Lung (tissue), 13 donors: Measurements from ENCODE around the gene CBX7. TPM values are rescaled to one million over a fixed set of nuclear protein-coding genes. Genes with fewer than 3 reads are reported as not detected.

Experiments
- ATAC-seq: fragments of 200-7000 bp; cut with Tn5 transposase; one replicate; pipeline ENCODE4 v1.9.1; 2020; ENCODE audit warnings: moderate number of reproducible peaks; ENCODE audit not compliant: insufficient read depth, low FRiP score
- DNase-seq, 3 donors: peaks; one replicate each; pipeline ENCODE4 v3.0.0-alpha.2; 2013 to 2017
- H3K27ac ChIP-seq, 2 donors: one replicate each; pipeline ENCODE4 v1.5.1; 2013; ENCODE audit warnings: mild to moderate bottlenecking in 2 of 2, moderate library complexity in 2 of 2, control low read depth in 1 of 2, inconsistent platforms in 1 of 2, low read depth in 1 of 2, low read length in 1 of 2
- H3K27me3 ChIP-seq, 3 donors: one replicate each; pipeline ENCODE4 v1.5.1; 2013; ENCODE audit warnings: low read length in 2 of 3; ENCODE audit not compliant: control insufficient read depth in 3 of 3, insufficient read depth in 3 of 3
- H3K36me3 ChIP-seq, 4 donors: one replicate each; pipeline ENCODE4 v1.5.1; 2013; ENCODE audit warnings: low read length in 4 of 4, mild to moderate bottlenecking in 1 of 4, moderate library complexity in 1 of 4; ENCODE audit not compliant: control insufficient read depth in 4 of 4, insufficient read depth in 4 of 4
- H3K4me1 ChIP-seq, 5 donors: one replicate each; pipeline ENCODE4 v1.5.1; 2013; ENCODE audit warnings: low read length in 5 of 5, mild to moderate bottlenecking in 2 of 5, moderate library complexity in 1 of 5; ENCODE audit not compliant: control insufficient read depth in 5 of 5, insufficient read depth in 5 of 5
- H3K4me3 ChIP-seq: one replicate; pipeline ENCODE4 v1.5.1; 2013; ENCODE audit warnings: mild to moderate bottlenecking, control low read depth, moderate library complexity
- H3K9ac ChIP-seq, 2 donors: one replicate each; pipeline ENCODE4 v1.5.1; 2013; ENCODE audit warnings: low read length in 2 of 2, control low read depth in 1 of 2; ENCODE audit not compliant: insufficient read depth in 1 of 2
- H3K9me3 ChIP-seq, 4 donors: one replicate each; pipeline ENCODE4 v1.5.1; 2013; ENCODE audit warnings: low read length in 3 of 4, mild to moderate bottlenecking in 1 of 4, moderate library complexity in 1 of 4; ENCODE audit not compliant: control insufficient read depth in 4 of 4, insufficient read depth in 3 of 4
- WGBS, 2 donors: extraction: QIAGEN DNeasy Blood & Tissue Kit; methylation state at CpG; one replicate each; pipeline ENCODE4 v1.1.7; 2013; 5-methylcytosine and 5-hydroxymethylcytosine counted together
- polyA plus RNA-seq, 2 donors: library from polyadenylated mRNA; stranded (reverse); fragments of 200-250 nt; gene quantifications; one replicate each; pipeline ENCODE4 v1.2.1, GENCODE V29; 2013
- small RNA-seq: library from RNA; depleted of rRNA; stranded (forward); fragments of <200 nt; gene quantifications from one replicate; pipeline ENCODE3, GENCODE V24; 2014; ENCODE audit warnings: low replicate concordance
- total RNA-seq, 2 donors: library from RNA; depleted of rRNA in 1 of 2; stranded (reverse); fragments of >200 nt in 1 of 2; gene quantifications; one replicate each; pipeline ENCODE4 v1.2.1, GENCODE V29; 2014 to 2021
- TF ChIP-seq, protein P1 (sequence below): IDR thresholded peaks from 2 replicates; pipeline ENCODE4 v1.5.1; 2012; ENCODE audit warnings: mild to moderate bottlenecking; ENCODE audit errors: control extremely low read depth, extremely low read depth
- donor health status: control.
- donor health status: control.
- donor health status: Bipolar disorder and iron deficiency.
- donor health status: healthy.
- donor health status: DM: yes; HTN: yes; CAD: no.

The CBX7 gene
- total and polyA plus RNA-seq, 4 donors: 18.1 to 27.8 (median 20.9) TPM

DNA sequence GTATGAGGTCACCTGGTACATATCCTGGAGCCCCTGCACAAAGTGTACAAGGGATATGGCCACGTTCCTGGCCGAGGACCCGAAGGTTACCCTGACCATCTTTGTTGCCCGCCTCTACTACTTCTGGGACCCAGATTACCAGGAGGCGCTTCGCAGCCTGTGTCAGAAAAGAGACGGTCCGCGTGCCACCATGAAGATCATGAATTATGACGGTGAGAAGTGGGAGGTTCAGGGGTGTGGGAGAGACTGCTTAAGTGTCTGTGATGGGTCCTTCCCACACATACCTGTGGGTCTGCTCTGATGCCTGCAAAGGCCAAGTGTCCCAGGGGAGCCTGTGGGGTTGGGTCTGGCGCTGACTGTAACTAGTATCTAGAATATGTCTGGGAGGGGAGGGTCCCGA lies 71.5 kb downstream of the CBX7 start:
- Histone ChIP-seq H3K4me3 (no peak overlapping the region), H3K27ac (no peak overlapping the region), H3K27me3 (no peaks in the 10 kb centered on the region), H3K36me3 (peaks cover 0 to 3% (median 1%) of the 10 kb centered on the region in 4 donors), H3K9ac (no peak overlapping the region), H3K9me3 (no peaks in the 10 kb centered on the region), H3K4me1 (peaks cover 0 to 6% (median 0%) of the 10 kb centered on the region in 5 donors)
- ATAC-seq (no peak), DNase-seq (no peak)
- TF ChIP-seq, protein P1, sequence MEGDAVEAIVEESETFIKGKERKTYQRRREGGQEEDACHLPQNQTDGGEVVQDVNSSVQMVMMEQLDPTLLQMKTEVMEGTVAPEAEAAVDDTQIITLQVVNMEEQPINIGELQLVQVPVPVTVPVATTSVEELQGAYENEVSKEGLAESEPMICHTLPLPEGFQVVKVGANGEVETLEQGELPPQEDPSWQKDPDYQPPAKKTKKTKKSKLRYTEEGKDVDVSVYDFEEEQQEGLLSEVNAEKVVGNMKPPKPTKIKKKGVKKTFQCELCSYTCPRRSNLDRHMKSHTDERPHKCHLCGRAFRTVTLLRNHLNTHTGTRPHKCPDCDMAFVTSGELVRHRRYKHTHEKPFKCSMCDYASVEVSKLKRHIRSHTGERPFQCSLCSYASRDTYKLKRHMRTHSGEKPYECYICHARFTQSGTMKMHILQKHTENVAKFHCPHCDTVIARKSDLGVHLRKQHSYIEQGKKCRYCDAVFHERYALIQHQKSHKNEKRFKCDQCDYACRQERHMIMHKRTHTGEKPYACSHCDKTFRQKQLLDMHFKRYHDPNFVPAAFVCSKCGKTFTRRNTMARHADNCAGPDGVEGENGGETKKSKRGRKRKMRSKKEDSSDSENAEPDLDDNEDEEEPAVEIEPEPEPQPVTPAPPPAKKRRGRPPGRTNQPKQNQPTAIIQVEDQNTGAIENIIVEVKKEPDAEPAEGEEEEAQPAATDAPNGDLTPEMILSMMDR: no peak
- 89 to 97% methylated on average over 12 of the region's 12 CpGs for WGBS, 2 donors

Small RNA genes within 50 kb of the gene (small RNA-seq; reads per million reads assigned to genes)
- gene COX5BP7: not detected

Other genes with a start within 250 kb of the CBX7 start
- gene APOBEC3A, start 195.1 kb downstream of the CBX7 start, total RNA-seq: 10 to 100 TPM in 1 of 2 donors, 1 to 10 TPM in 1; 6.2 to 12.0 TPM
- 10 to 100 TPM in 1 of 2 donors, 1 to 10 TPM in 1; 1.1 to 68.3 TPM for gene APOBEC3A, start 195.1 kb downstream of the CBX7 start, polyA plus RNA-seq
- 1 to 10 TPM; 1.0 to 4.5 TPM for gene APOBEC3B, start 170.3 kb downstream of the CBX7 start, total RNA-seq
- 1 to 10 TPM; 2.7 to 4.4 TPM for gene APOBEC3B, start 170.3 kb downstream of the CBX7 start, polyA plus RNA-seq
- 10 to 100 TPM; 11.1 to 21.7 TPM for gene APOBEC3C, start 138.4 kb downstream of the CBX7 start, total RNA-seq
- gene APOBEC3C, start 138.4 kb downstream of the CBX7 start, polyA plus RNA-seq: 10 to 100 TPM; 12.0 to 15.3 TPM
- 1 to 10 TPM; 2.5 to 2.6 TPM for gene APOBEC3D, start 131.6 kb downstream of the CBX7 start, total RNA-seq
- gene APOBEC3D, start 131.6 kb downstream of the CBX7 start, polyA plus RNA-seq: 1 to 10 TPM; 1.4 to 1.7 TPM
- gene APOBEC3F, start 111.8 kb downstream of the CBX7 start, total RNA-seq: 10 to 100 TPM in 1 of 2 donors, 1 to 10 TPM in 1; 7.7 to 12.1 TPM
- 1 to 10 TPM; 3.6 to 4.3 TPM for gene APOBEC3F, start 111.8 kb downstream of the CBX7 start, polyA plus RNA-seq
- gene APOBEC3G, start 75.4 kb downstream of the CBX7 start, total RNA-seq: 10 to 100 TPM; 12.8 to 15.2 TPM
- gene APOBEC3G, start 75.4 kb downstream of the CBX7 start, polyA plus RNA-seq: 10 to 100 TPM in 1 of 2 donors, 1 to 10 TPM in 1; 6.5 to 15.5 TPM
- not detected for gene APOBEC3H, start 55.4 kb downstream of the CBX7 start, total RNA-seq
- 1 to 10 TPM in 1 of 2 donors, under 1 TPM in 1; 0.57 to 1.2 TPM for gene APOBEC3H, start 55.4 kb downstream of the CBX7 start, polyA plus RNA-seq
- 10 to 100 TPM; 19.7 to 39.4 TPM for gene PDGFB, start 92.3 kb upstream of the CBX7 start, total RNA-seq
- 10 to 100 TPM in 1 of 2 donors, 1 to 10 TPM in 1; 9.8 to 56.7 TPM for gene PDGFB, start 92.3 kb upstream of the CBX7 start, polyA plus RNA-seq
- gene RPL3, start 166.9 kb upstream of the CBX7 start, total RNA-seq: 1,000 to 10,000 TPM; 1,521 to 1,689 TPM
- gene RPL3, start 166.9 kb upstream of the CBX7 start, polyA plus RNA-seq: 1,000 to 10,000 TPM; 2,233 to 2,749 TPM
- gene SYNGR1, start 197.3 kb upstream of the CBX7 start, total RNA-seq: 10 to 100 TPM in 1 of 2 donors, 1 to 10 TPM in 1; 4.9 to 13.3 TPM
- gene SYNGR1, start 197.3 kb upstream of the CBX7 start, polyA plus RNA-seq: 1 to 10 TPM; 3.5 to 6.1 TPM
- 10 to 100 TPM; 20.2 to 29.7 TPM for gene TAB1, start 247.1 kb upstream of the CBX7 start, total RNA-seq
- gene TAB1, start 247.1 kb upstream of the CBX7 start, polyA plus RNA-seq: 10 to 100 TPM; 13.9 to 16.4 TPM